ENCODE measurements around the gene GHSR.

The GHSR gene

GRCh38 chr3:172398484-172398883 is 49.8 kb downstream of the GHSR start:
- no peak overlapping the region for H3K9ac ChIP-seq (ENCODE audit: low read length in 2 of 2)
- H3K4me1 ChIP-seq (ENCODE audit: control insufficient read depth, insufficient read depth, low read length): no peaks in the 10 kb centered on the region
- H3K4me3 ChIP-seq (ENCODE audit: low read length in 2 of 2): no peak overlapping the region
- no peaks in the 10 kb centered on the region for H3K9me3 ChIP-seq (ENCODE audit: control insufficient read depth in 2 of 2, low read length in 2 of 2)
- no peaks in the 10 kb centered on the region for H3K27me3 ChIP-seq (ENCODE audit: control insufficient read depth in 1 of 2, insufficient read depth in 2 of 2, low read length in 2 of 2)
- H3K36me3 ChIP-seq (ENCODE audit: control insufficient read depth in 2 of 2, insufficient read depth in 2 of 2, low read length in 2 of 2): peaks cover 14 to 20% of the 10 kb centered on the region in 2 donors
- H3K27ac ChIP-seq (ENCODE audit: low read length): no peak overlapping the region

- Histone ChIP-seq H3K36me3 (ENCODE audit: control insufficient read depth in 2 of 2, insufficient read depth in 2 of 2, low read length in 2 of 2) (peaks cover 14 to 20% of the 10 kb centered on the region in 2 donors), H3K4me1 (ENCODE audit: control insufficient read depth, insufficient read depth, low read length) (no peaks in the 10 kb centered on the region), H3K27ac (ENCODE audit: low read length) (no peak overlapping the region), H3K9ac (ENCODE audit: low read length in 2 of 2) (no peak overlapping the region), H3K9me3 (ENCODE audit: control insufficient read depth in 2 of 2, low read length in 2 of 2) (no peaks in the 10 kb centered on the region), H3K27me3 (ENCODE audit: control insufficient read depth in 1 of 2, insufficient read depth in 2 of 2, low read length in 2 of 2) (no peaks in the 10 kb centered on the region), H3K4me3 (ENCODE audit: low read length in 2 of 2) (no peak overlapping the region)
Observed at GRCh38 chr3:172397716-172398405, 50.4 kb downstream of the GHSR start.

- Histone ChIP-seq H3K27ac (ENCODE audit: low read length) (no peak overlapping the region), H3K27me3 (ENCODE audit: control insufficient read depth in 1 of 2, insufficient read depth in 2 of 2, low read length in 2 of 2) (no peaks in the 10 kb centered on the region), H3K4me1 (ENCODE audit: control insufficient read depth, insufficient read depth, low read length) (no peaks in the 10 kb centered on the region), H3K9me3 (ENCODE audit: control insufficient read depth in 2 of 2, low read length in 2 of 2) (no peaks in the 10 kb centered on the region), H3K4me3 (ENCODE audit: low read length in 2 of 2) (no peak overlapping the region), H3K9ac (ENCODE audit: low read length in 2 of 2) (no peak overlapping the region), H3K36me3 (ENCODE audit: control insufficient read depth in 2 of 2, insufficient read depth in 2 of 2, low read length in 2 of 2) (peaks cover 13 to 20% of the 10 kb centered on the region in 2 donors)
Observed at GRCh38 chr3:172396400-172396799, 51.9 kb downstream of the GHSR start.

GRCh38 chr3:172394692-172395091 is 53.6 kb downstream of the GHSR start:
- no peak overlapping the region for H3K9ac ChIP-seq (ENCODE audit: low read length in 2 of 2)
- no peaks in the 10 kb centered on the region for H3K9me3 ChIP-seq (ENCODE audit: control insufficient read depth in 2 of 2, low read length in 2 of 2)

More at GRCh38 chr3:172394692-172395091, 53.6 kb downstream of the GHSR start:
- H3K4me3 ChIP-seq (ENCODE audit: low read length in 2 of 2): no peak overlapping the region
- no peak overlapping the region for H3K27ac ChIP-seq (ENCODE audit: low read length)
- no peaks in the 10 kb centered on the region for H3K27me3 ChIP-seq (ENCODE audit: control insufficient read depth in 1 of 2, insufficient read depth in 2 of 2, low read length in 2 of 2)
- peaks cover 10 to 16% of the 10 kb centered on the region in 2 donors for H3K36me3 ChIP-seq (ENCODE audit: control insufficient read depth in 2 of 2, insufficient read depth in 2 of 2, low read length in 2 of 2)
- no peaks in the 10 kb centered on the region for H3K4me1 ChIP-seq (ENCODE audit: control insufficient read depth, insufficient read depth, low read length)
